B cell (primary cell): ENCODE data around the gene WFDC1. TPM values are rescaled to one million over a fixed set of nuclear protein-coding genes. Genes with fewer than 3 reads are reported as not detected.

ENCODE experiments used
- ATAC-seq: fragments of 200-7000 bp; cut with Tn5 transposase; one replicate; pipeline ENCODE4 v1.10.0; 2021; ENCODE audit warnings: low read depth, mild to moderate bottlenecking, moderate number of reproducible peaks, moderate library complexity
- CTCF ChIA-PET: fragments of 350-600 bp; sonication (Branson Sonifier 250); formaldehyde crosslinking; loops from one replicate; lab custom pipeline; 2021; ENCODE audit warnings: antibody characterized with exemption, inconsistent platforms; lab: Charles Lee
- POLR2A ChIA-PET: fragments of 350-600 bp; sonication (Branson Sonifier 250); formaldehyde crosslinking; loops from one replicate; lab custom pipeline; 2021; ENCODE audit warnings: antibody characterized with exemption; lab: Charles Lee
- DNase-seq: peaks from one replicate; pipeline ENCODE4 v3.0.0; 2013
- H2AFZ ChIP-seq: 2 replicates; pipeline ENCODE4 v1.6.1; 2012; ENCODE audit warnings: mild to moderate bottlenecking, low read depth, low read length; ENCODE audit not compliant: insufficient read depth, poor library complexity, severe bottlenecking
- H3K27ac ChIP-seq, 2 donors: 1 replicate in 1 of 2; 2 replicates in 1 of 2; pipeline ENCODE4 v1.5.1; 2012 to 2013; ENCODE audit warnings: low read length in 2 of 2, mild to moderate bottlenecking in 2 of 2, moderate library complexity in 1 of 2
- H3K27me3 ChIP-seq, 4 experiments: fragments of 200-600 bp in 1 of 4; sonication (generic) in 1 of 4; replicated peaks in 1 of 4; 1 replicate in 2 of 4; 2 replicates in 2 of 4; pipeline versions ENCODE4 v1.6.1 to v1.7.0; 2013 to 2016; ENCODE audit warnings: low read length in 3 of 4, mild to moderate bottlenecking in 2 of 4, mixed read lengths in 1 of 4, moderate library complexity in 1 of 4; ENCODE audit not compliant: insufficient read depth in 4 of 4, control insufficient read depth in 3 of 4; ENCODE audit errors: control extremely low read depth in 1 of 4
- H3K36me3 ChIP-seq, 2 experiments: replicated peaks in 1 of 2; 1 replicate in 1 of 2; 2 replicates in 1 of 2; pipeline versions ENCODE4 v1.6.1 to v1.7.1; 2013; ENCODE audit warnings: low read length in 1 of 2; ENCODE audit not compliant: insufficient read depth in 2 of 2, control insufficient read depth in 1 of 2; ENCODE audit errors: control extremely low read depth in 1 of 2, extremely low read depth in 1 of 2
- H3K4me1 ChIP-seq, 2 donors: fragments of 200-600 bp in 1 of 2; sonication (generic) in 1 of 2; 1 replicate in 1 of 2; 2 replicates in 1 of 2; pipeline versions ENCODE4 v1.5.1 to v1.6.1; 2013 to 2017; ENCODE audit warnings: low read length in 2 of 2; ENCODE audit not compliant: control insufficient read depth in 2 of 2, insufficient read depth in 2 of 2
- H3K4me2 ChIP-seq: replicated peaks from 2 replicates; pipeline ENCODE3; 2012; ENCODE audit warnings: mild to moderate bottlenecking, low read depth, low read length; ENCODE audit not compliant: poor library complexity, severe bottlenecking
- H3K4me3 ChIP-seq, 5 experiments: fragments of 200-600 bp in 1 of 5; sonication (generic) in 1 of 5; 1 replicate in 3 of 5; 2 replicates in 2 of 5; pipeline versions ENCODE4 v1.5.1 to v1.7.0; 2011 to 2016; ENCODE audit warnings: low read length in 4 of 5, mild to moderate bottlenecking in 4 of 5, low read depth in 2 of 5, control low read depth in 1 of 5, moderate library complexity in 1 of 5; ENCODE audit not compliant: insufficient read depth in 1 of 5; ENCODE audit errors: control extremely low read depth in 1 of 5, extremely low read depth in 1 of 5
- H3K79me2 ChIP-seq: fragments of 200-600 bp; sonication (generic); one replicate; pipeline ENCODE4 v1.6.0; 2016; ENCODE audit warnings: low read length; ENCODE audit not compliant: control insufficient read depth, insufficient read depth
- H3K9ac ChIP-seq: fragments of 200-600 bp; sonication (generic); 2 replicates; pipeline ENCODE4 v1.6.1; 2017; ENCODE audit warnings: mild to moderate bottlenecking, low read length, moderate library complexity
- H3K9me3 ChIP-seq, 3 donors: one replicate each; pipeline versions ENCODE4 v1.6.1 to v1.7.1; 2013; ENCODE audit warnings: low read length in 2 of 3; ENCODE audit not compliant: control insufficient read depth in 2 of 3, insufficient read depth in 1 of 3; ENCODE audit errors: control extremely low read depth in 1 of 3
- H4K20me1 ChIP-seq: 2 replicates; pipeline ENCODE4 v1.6.0; 2012; ENCODE audit warnings: mild to moderate bottlenecking, low read length; ENCODE audit not compliant: insufficient read depth, control insufficient read depth, poor library complexity, severe bottlenecking
- H3K27ac Mint-ChIP-seq: one replicate; pipeline ENCODE4 v1.8.0; 2021; ENCODE audit warnings: mixed read lengths
- H3K27me3 Mint-ChIP-seq: one replicate; pipeline ENCODE4 v1.8.0; 2021; ENCODE audit warnings: mixed read lengths
- H3K4me1 Mint-ChIP-seq: one replicate; pipeline ENCODE4 v1.8.0; 2021; ENCODE audit warnings: mixed read lengths
- H3K4me3 Mint-ChIP-seq: one replicate; pipeline ENCODE4 v1.8.0; 2021; ENCODE audit warnings: mixed read lengths
- H3K9me3 Mint-ChIP-seq: one replicate; pipeline ENCODE4 v1.8.0; 2022; ENCODE audit warnings: mixed read lengths; ENCODE audit not compliant: insufficient read depth
- CTCF ChIP-seq: fragments of 200-600 bp; IDR thresholded peaks from one replicate; pipeline ENCODE4 v1.8.0; 2022; ENCODE audit warnings: antibody characterized with exemption, mild to moderate bottlenecking
- EZH2 ChIP-seq: IDR thresholded peaks from 2 replicates; pipeline ENCODE4 v1.6.1; 2012; ENCODE audit warnings: borderline replicate concordance, low read depth, mild to moderate bottlenecking, moderate library complexity, low read length; ENCODE audit not compliant: insufficient read depth, poor library complexity, severe bottlenecking
- WGBS: methylation state at CpG from one replicate; pipeline ENCODE4 v1.1.5; 2013; ENCODE audit warnings: missing lambda C conversion rate; ENCODE audit not compliant: insufficient coverage; 5-methylcytosine and 5-hydroxymethylcytosine counted together
- intact Hi-C: fragments of 100-400 bp; cut with micrococcal nuclease; formaldehyde crosslinking; loops from one replicate; pipeline ENCODE4 v1.10.0; 2022
- polyA plus RNA-seq: library from polyadenylated mRNA; depleted of rRNA; stranded (reverse); fragments of >200 nt; gene quantifications from 2 replicates; pipeline ENCODE4 v1.2.3, GENCODE V29; 2012
- total RNA-seq, 2 donors: library from RNA; stranded (reverse); fragments of 120-200 nt in 1 of 2; gene quantifications; 1 replicate in 1 of 2; 2 replicates in 1 of 2; pipeline versions ENCODE4 v1.2.3 to v1.2.4, GENCODE V29; 2013 to 2022

WFDC1 gene
- total and polyA plus RNA-seq, 2 donors (not counting 1 experiment from before 2014, with no cell fraction given) = not detected

GRCh38 chr16:84291226-84291625, 3.5 kb upstream of the WFDC1 start:
- POLR2A ChIA-PET = no interaction called here
- H3K9me3 ChIP-seq = no peaks in the 10 kb centered on the region
- H3K36me3 ChIP-seq = no peaks in the 10 kb centered on the region
- no peak for TF ChIP-seq EZH2
- TF ChIP-seq CTCF = no peak
- no peak overlapping the region for H3K4me3 ChIP-seq
- H3K4me3 Mint-ChIP-seq = no peak overlapping the region
- H3K27ac Mint-ChIP-seq = no peak overlapping the region
- peaks cover 0 to 25% (median 5%) of the 10 kb centered on the region in 4 experiments for H3K27me3 ChIP-seq
- peaks cover 2 to 7% of the 10 kb centered on the region in 2 donors for H3K4me1 ChIP-seq
- H3K4me2 ChIP-seq = no peak overlapping the region
- no peak overlapping the region for H3K9ac ChIP-seq
- no peaks in the 10 kb centered on the region for H3K79me2 ChIP-seq
- CTCF ChIA-PET = no interaction called here
- intact Hi-C loops = no loop called here
- WGBS = 100% methylated on average over 7 of the region's 11 CpGs
- no peak overlapping the region for H3K27ac ChIP-seq
- peaks cover 6% of the 10 kb centered on the region for H3K4me1 Mint-ChIP-seq
- no peaks in the 10 kb centered on the region for H3K9me3 Mint-ChIP-seq
- no peak for DNase-seq
- no peaks in the 10 kb centered on the region for H4K20me1 ChIP-seq
- H3K27me3 Mint-ChIP-seq = peaks cover 52% of the 10 kb centered on the region
- no peak overlapping the region for H2AFZ ChIP-seq
- ATAC-seq = no peak

- intact Hi-C loops = no loop called here
- DNase-seq (no peak), ATAC-seq (no peak)
- POLR2A ChIA-PET = no interaction called here
- no peak overlapping the region for H3K9ac ChIP-seq
- no peak overlapping the region for H3K4me3 ChIP-seq
- TF ChIP-seq CTCF (no peak), EZH2 (no peak)
- no peak overlapping the region for H3K27ac ChIP-seq
- H3K27ac Mint-ChIP-seq = no peak overlapping the region
- H2AFZ ChIP-seq = no peak overlapping the region
- H3K9me3 Mint-ChIP-seq = no peaks in the 10 kb centered on the region
- H3K27me3 Mint-ChIP-seq = peaks cover 59% of the 10 kb centered on the region
- no peak overlapping the region for H3K4me3 Mint-ChIP-seq
- no peak overlapping the region for H3K4me2 ChIP-seq
- H3K9me3 ChIP-seq = no peaks in the 10 kb centered on the region
- CTCF ChIA-PET = no interaction called here
- H3K27me3 ChIP-seq = peaks cover 0 to 32% (median 5%) of the 10 kb centered on the region in 4 experiments
- no peaks in the 10 kb centered on the region for H3K36me3 ChIP-seq
- 75% methylated on average over 10 of the region's 10 CpGs for WGBS
- peaks cover 6% of the 10 kb centered on the region for H3K4me1 Mint-ChIP-seq
- peaks cover 2 to 7% of the 10 kb centered on the region in 2 donors for H3K4me1 ChIP-seq
- no peaks in the 10 kb centered on the region for H4K20me1 ChIP-seq
- H3K79me2 ChIP-seq = no peaks in the 10 kb centered on the region
These were observed 2.7 kb upstream of the WFDC1 start for GRCh38 chr16:84292011-84292410.
